NB4 (cell line): ENCODE measurements around the gene SBNO2.

Experiments
- DNase-seq: peaks from one replicate; pipeline ENCODE4 v3.0.0; 2010; ENCODE audit warnings: low read depth
- H3K4me3 ChIP-seq: one replicate; pipeline ENCODE4 v1.5.1; 2011; ENCODE audit warnings: mild to moderate bottlenecking, low read depth, low read length, moderate library complexity
- CTCF ChIP-seq: IDR thresholded peaks from one replicate; pipeline ENCODE4 v1.5.1; 2012; ENCODE audit warnings: low read depth, low read length
- MAX ChIP-seq: IDR thresholded peaks from 2 replicates; pipeline ENCODE4 v1.6.1; 2011; ENCODE audit warnings: low read depth, low read length
- MYC ChIP-seq: IDR thresholded peaks from 2 replicates; pipeline ENCODE4 v1.6.1; 2011; ENCODE audit warnings: low read depth, low read length
- POLR2A ChIP-seq: IDR thresholded peaks from 2 replicates; pipeline ENCODE4 v1.6.1; 2011; ENCODE audit warnings: mild to moderate bottlenecking; ENCODE audit not compliant: insufficient read length; ENCODE audit errors: extremely low read depth

SBNO2 gene

GRCh38 chr19:1065606-1066109 is 108.4 kb downstream of the SBNO2 start:
- DNase-seq, result no peak
- TF ChIP-seq MYC, result no peak
- TF ChIP-seq POLR2A, result no peak
- TF ChIP-seq CTCF, result no peak
- no peak for TF ChIP-seq MAX
- H3K4me3 ChIP-seq, result no peak overlapping the region

- H3K4me3 ChIP-seq, result no peak overlapping the region
- DNase-seq, result peak; percentile 68
- TF ChIP-seq MAX (no peak), CTCF (peak; percentile 32)
Observed at GRCh38 chr19:1064661-1065605, 109.1 kb downstream of the SBNO2 start.

GRCh38 chr19:1063909-1064660 is 110.0 kb downstream of the SBNO2 start:
- TF ChIP-seq MAX, result no peak
- TF ChIP-seq MYC, result no peak
- no peak for TF ChIP-seq CTCF
- no peak for TF ChIP-seq POLR2A
- no peak for DNase-seq
- H3K4me3 ChIP-seq, result no peak overlapping the region

GRCh38 chr19:1063030-1063908 is 110.8 kb downstream of the SBNO2 start:
- no peak for TF ChIP-seq MYC
- peak; percentile 56 for DNase-seq
- no peak overlapping the region for H3K4me3 ChIP-seq

GRCh38 chr19:1062387-1063029 is 111.6 kb downstream of the SBNO2 start:
- no peak for DNase-seq
- TF ChIP-seq MYC (no peak), POLR2A (no peak), MAX (no peak), CTCF (no peak)
- H3K4me3 ChIP-seq, result no peak overlapping the region
